GM19238 (cell line): ENCODE measurements around the gene FAM32A.

ENCODE experiments used
- DNase-seq: peaks from one replicate; pipeline ENCODE4 v3.0.0; 2011; ENCODE audit warnings: low spot score; ENCODE audit not compliant: insufficient read length

The FAM32A gene

DNA sequence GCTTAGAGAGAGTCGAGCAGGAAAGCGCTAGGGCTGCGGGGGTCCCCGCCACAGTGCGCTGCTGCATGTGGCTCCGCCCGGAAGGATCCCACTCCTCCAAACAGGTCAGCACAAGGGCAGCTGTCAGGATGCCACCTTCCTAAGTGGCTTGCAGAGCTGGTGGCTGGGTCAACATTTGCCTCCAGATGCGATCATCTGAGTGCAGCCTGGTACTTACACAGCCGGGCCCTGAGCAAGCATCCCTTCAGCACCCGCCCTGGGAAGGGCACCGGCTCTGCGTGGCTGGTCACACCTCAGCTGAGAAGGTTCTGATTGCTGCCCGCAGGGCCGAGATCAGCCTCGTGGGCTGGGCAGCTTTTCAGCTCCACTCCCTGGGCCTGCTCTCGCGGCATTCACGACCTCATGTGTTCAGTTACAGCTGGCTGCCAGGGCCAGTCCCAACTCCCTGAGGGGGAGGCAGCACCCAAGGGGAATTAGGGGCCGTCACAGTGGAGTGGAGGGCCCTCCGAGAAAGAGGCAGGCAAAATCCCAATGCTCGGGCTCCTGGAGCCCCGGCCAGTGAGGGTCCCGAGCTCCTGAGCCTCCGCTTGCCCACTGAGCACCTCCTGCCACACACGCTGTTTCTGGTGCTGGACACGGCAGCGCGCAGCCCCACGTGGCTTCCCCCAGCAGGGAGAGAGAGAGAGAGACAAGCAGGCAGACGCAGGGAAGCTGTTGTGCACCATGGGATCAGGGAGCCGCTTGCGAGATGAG, 39.3 kb downstream of the FAM32A start:
- DNase-seq, result no peak

DNA sequence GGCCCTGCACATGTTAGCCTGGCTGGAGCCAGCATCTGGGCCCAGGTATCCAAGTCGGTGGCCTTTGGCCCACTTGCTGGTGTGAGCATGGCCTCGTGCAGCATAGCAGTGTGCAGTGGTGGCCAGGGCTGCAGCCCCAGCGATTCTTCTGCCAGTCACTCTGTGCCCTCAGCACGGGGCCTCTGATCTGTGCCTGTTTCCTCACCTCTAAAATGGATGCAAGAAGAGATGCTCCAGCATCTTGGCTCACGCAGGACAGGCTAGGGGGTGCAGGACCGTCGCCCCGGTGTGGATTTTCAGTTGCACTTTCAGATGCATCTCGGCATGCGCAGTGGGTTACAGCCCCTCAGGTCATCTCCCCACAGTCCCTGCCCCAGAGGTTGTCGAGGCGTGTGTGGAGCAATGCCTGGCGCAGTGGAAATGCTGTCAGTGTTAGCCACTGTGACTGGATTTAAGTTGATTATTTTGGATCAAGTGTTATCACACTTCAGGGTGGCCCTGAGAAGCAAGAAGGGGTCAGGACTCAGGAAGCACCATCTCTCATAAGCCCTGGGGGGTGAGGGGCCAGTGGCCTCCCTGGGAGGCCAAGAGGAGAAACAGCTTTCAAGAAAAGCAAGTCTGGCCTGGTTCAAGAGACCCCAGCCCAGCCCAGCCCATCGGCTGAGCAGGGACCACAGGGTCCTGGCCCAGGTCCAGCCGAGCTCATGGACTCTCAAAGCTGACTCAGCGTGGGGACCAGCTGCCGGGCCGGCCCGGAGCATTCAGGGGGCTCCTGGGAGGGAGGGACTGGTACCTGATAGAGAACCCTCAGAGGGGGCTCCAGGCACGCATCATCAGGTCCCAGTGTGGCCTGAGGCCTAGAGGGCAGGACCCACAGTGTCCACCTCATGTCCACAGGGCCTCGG, 40.3 kb downstream of the FAM32A start:
- no peak for DNase-seq

DNA sequence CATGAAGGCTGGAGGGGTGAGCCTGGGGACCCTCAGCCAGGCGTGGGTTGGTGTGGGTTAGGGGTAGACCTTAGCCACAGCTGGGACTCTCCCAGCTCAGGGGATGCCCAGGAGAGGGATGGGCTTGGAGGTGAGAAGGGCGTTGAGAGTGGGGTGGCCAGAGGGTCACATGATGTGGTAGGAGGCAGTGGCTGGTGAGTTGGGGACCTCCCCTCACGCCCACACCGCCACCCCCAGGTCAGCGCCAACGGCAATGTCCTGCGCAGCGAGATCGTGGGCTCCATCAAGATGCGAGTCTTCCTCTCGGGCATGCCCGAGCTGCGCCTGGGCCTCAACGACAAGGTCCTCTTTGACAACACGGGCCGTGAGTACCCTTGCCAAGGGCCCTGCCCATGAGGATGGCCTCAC, 41.0 kb downstream of the FAM32A start:
- no peak for DNase-seq

DNA sequence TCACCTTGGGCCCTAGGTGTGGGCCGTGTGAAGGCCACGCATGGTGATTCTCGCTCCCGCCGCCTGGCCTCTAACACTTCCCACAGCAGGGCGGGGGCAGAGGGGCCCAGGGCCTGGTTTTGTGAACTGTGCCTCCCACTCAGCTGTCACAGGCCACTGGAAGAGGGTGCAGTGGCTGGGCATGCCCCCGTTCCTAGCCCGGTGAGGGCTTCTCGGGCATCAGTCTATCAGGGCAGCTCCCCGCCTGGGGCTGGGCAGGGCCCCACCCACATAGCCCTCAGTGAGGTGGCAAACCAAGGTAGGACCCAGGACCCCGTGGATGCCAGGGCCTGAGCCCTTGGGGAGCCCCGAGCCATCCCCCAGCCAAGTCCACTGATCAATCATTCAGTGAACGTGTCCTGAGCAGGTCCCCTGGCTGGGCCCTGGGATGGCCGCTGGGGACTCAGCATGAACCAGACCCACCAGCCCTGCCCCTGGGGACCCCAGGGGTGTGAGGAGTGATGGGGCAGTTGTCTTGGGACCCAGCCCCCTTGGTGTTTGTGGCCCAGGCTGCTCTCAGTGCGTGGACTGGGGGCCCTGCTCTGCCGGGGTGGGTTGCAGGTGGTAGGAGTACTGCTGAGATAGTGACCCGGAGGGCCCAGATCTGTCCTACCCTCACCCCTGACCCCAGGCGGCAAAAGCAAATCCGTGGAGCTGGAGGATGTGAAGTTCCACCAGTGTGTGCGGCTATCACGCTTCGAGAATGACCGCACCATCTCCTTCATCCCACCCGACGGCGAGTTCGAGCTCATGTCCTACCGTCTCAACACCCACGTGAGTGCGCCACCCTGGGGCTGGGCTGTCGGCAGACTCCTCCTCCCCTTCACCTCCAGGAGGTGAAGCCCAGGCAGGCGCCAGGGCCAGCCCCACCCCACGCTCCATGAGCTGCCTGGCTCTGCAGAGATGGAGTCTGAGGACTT, 41.9 kb downstream of the FAM32A start:
- DNase-seq, result no peak

DNA sequence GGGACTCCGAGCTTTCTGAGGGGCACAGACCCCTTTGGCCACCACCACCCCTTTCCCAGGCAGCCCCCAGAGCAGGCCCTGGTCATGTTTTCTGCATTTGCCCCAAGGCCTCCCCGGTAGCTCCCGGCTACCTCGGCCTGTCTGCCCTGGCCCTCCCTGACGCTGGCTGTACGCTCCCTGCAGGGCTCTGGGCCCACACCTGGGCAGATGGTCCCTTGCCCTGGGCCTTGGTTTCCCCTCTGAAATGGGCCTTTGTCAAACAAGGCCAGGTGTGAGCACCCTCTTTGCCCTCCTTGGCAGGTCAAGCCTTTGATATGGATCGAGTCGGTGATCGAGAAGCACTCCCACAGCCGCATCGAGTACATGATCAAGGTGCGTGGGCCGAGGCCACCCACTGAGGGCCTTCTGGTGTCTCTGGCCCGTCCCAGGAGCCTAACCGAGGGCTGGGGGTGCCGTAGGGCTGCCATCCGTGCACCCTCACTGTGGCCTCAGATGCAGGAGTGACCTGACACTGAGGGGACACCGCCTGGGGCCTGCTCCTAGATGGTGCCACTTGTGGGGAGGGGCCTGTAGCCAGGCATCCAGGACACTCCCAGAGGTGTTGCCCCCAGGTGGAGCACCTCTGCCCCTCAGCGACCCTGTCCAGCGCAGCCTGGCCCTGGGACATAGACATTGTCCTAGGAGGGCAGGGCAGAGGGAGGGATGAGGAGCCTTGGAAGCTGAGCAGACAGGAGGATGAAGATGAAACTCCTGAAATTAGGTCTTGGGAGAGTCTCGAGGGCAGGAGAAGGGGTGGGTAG, 42.8 kb downstream of the FAM32A start:
- no peak for DNase-seq

DNA sequence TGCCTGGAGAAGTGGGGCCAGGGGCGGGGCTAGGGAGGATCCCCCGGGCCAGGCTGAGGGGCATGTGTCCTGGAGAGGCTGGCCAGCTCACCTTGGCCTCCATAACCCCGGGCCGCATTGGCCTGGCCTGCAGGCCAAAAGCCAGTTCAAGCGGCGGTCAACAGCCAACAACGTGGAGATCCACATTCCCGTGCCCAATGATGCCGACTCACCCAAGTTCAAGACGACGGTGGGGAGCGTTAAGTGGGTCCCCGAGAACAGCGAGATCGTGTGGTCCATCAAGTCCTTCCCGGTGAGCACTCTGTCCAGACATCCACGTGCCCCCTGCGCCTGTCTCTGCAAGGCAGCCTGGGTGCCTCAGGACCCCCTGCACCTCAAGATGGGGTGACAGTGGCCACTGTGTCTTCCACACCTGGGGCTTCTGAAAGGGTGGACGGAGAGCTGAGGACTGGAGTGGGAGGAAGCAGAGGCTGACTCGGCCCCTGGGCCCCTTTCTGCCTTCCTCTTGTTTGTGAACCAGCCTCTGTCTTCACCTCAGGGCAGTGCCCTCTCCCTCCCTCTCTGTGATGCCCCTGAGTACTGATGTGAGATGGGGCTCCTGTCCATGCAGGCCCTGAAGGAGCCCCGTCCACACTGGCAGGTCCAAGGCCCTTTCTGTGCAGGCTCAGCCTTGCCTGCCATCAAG, 43.6 kb downstream of the FAM32A start:
- no peak for DNase-seq

DNA sequence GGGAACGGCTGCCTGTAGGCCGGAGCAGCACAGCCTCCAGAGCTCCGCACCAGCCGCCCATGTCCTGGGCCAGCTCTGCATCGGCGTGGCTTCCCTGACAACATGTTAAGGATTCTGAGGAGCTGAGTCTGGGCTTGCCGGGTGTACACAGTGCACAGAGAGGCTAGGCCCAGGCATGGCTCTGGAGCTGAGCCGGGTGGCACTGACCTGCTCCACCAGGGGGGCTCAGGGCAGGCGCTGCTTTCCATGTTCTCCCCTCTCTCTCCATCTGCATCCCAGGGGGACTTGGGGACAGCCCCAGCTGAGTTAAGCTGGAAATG, 44.1 kb downstream of the FAM32A start:
- no peak for DNase-seq

DNA sequence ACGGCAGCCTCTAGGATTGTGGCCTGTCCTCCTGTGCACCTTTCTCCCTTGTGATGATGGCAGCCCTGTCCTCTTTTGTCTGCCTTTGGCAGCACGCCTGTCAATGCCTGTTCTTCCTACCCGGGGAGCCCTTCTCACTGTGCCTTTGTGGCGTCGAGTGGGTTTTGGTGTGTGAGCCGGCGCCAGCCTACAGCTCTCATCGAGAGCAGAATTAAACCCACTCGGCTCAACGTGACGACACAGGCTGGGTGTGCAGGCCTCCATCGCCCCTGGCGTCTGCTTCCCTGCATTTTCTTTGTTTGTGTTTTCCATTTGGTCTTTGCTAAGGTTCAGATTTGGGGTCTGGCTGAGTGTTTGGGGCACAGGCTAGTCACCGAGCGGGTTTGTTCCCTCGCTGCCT, 46.9 kb downstream of the FAM32A start:
- no peak for DNase-seq

DNA sequence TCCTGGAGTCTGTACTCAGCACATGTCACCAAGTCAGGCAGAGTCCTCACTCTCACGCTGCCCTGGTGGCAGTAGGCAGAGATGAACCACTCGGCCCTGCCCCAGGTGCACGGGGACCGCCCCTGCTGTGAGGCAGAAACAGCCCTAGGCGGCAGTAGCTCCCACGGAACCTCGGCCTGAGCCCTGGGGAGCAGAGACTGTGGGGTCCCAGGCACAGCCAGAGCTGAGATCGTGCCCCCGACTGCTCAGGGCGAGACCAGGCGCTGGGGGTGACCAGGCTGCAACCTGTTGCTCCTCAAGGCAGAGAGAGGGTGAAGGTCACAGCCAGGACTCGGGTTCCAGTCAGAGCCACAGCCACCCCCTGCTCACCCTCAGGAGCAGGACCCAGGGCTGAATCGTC, 47.4 kb downstream of the FAM32A start:
- no peak for DNase-seq

DNA sequence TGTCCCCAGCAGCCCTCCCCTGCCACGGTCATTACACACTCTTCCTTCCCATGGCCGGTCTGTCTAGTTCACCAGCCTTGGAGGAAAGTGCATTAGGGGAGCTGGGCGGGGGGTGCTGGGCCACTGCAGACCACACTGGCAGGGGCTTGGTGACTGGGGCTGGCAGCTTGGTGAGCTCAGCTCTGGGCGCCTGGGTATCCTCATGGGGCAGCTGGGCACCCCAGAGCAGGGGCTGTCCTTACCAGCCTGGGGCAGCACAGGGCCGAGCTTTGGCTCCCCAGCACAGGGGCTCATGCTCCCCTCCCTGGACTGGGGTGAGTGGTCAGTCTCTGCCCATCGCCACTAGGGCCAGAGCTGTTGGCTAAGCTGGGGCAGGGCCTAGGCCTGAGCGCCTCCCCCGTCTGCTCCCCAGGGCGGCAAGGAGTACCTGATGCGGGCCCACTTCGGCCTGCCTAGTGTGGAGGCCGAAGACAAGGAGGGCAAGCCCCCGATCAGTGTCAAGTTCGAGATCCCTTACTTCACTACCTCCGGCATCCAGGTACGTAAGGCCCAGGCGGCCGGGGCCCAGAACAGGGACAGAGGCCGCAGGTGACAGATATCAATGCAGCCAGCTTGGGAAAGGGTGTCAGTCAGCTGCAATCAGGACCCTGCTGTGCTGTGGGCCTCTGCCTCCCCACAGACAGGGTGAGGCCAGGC, 48.0 kb downstream of the FAM32A start:
- no peak for DNase-seq

DNA sequence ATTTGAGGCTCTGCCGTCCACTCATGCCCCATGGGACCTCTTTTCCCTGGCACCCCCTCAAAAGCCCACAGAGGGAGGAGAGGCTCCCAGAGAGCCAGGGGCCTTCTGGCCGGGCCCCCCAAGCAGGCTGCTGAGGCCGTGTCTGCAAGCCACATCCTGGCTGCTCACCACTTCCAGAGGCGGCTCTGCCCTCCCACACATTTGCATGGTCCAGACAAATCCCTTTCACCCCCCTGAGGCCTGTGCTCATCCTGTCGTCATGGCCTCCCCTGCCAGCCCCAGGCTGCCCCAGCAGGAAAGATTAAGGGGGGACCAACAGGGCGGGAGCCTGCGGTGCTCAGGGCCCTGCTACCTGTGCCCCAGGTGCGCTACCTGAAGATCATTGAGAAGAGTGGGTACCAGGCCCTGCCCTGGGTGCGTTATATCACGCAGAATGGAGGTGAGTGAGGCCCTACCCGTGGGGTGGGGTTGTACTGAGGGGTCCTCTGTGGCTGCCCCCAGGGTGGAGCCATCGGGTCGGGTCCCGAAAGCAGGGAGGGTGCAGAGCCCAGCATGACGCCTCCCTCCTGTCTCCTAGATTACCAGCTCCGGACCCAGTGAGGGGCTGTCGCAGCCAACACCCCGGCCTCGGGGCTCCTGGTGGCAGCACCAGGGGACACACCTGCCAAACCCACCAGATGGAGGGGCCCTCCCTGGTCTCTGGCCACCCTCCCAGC, 48.8 kb downstream of the FAM32A start:
- DNase-seq, result no peak

DNA sequence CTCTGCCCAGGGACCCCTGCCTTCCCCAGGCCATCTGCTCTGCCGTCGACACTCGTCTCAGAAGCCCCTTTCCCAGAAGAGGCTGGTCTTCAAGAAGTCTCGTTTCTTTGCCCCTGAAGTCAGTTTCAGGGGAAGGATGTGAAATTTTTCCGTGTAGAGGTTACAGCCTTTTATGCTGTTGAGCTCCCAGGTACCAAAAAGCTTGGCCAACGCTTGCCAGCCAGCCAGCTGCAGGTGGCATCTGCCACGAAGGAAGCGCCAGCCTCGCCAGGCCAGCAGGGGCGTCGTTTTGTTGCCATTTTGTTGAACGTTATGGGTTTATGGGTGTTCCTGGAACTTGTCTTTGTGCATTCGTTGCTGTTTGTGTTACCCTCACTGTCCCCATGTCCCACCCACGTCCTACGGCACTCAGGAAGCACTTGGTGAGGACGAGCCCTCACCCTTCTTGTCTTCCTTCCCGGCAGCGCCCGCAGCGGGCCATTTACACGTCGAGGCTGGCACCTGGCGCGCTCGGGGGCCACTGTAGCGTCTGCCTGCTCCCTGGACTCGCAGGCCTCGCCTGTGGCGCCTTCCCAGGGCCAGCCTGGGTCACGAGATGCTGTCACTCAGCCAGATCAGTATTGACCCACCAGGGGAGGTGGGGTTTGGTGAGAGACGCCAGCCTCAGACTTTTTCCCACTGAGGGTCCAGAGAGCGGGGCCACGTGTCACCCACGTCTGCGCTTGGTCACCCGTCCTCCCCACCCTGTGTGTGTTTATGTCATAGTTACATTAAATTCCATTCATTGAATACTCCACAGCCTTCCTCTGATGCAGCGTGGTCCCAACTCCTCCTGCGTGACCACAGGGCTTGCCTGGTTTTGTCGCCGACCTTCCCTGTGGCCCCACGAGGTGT, 49.6 kb downstream of the FAM32A start:
- no peak for DNase-seq

DNA sequence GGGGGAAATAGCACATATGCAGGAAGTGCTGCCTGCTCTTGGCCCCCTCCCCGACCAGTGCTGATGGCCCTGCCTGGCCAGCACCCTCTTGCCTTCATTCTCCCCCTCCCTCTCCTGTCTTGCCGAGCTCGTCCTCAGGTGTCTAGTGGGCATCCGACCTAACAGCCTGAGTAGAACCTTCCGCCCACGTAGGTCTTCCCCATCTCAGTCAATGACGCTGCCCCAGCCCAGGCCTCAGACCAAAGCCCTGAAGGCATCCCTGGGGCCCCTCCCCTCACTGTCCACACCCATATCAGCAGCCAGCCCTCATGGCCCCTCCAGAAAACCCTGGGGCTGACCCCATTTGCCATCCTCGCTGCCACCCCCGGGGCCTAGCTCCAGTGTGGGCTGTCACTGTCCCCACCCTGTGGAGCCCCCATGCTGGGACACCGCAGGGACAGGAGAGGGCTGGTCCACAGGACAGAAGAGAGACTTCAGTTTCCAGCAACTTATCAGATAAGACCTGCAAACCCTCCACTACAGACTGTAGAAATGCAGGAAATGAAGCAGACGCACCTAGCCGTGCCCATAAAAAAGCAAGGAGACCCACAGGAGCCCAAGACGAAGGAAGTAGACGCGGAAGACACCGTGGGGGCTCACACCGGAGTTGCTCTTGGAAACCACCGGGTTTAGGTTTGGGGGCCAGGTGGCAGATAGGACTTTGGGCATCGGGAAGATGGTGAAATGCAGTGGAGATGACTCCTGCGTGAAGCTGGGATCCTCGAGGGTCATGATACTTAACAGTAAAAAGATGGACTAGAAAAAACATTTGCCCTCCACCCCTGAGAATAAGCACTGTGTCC, 50.8 kb downstream of the FAM32A start:
- DNase-seq, result no peak
